Left hindlimb (tissue), 1 donor: ENCODE measurements around the gene COPS3.
"Not testable (repeated sequence)": the region's sequence is repeated elsewhere in the genome, so short reads cannot be mapped to it uniquely, and the experiment has no call there.

Source experiments
- DNase-seq: peaks from one replicate; pipeline ENCODE4 v3.0.0-alpha.2; 2018

The COPS3 gene

GRCh38 chr17:17301659-17302058 lies 20.6 kb upstream of the COPS3 start:
- not testable (repeated sequence) for DNase-seq

- DNase-seq, result peak; percentile 61
Observed at GRCh38 chr17:17300624-17301568, 19.9 kb upstream of the COPS3 start.

GRCh38 chr17:17298108-17298507 lies 17.1 kb upstream of the COPS3 start:
- DNase-seq, result no peak

GRCh38 chr17:17297217-17297616 lies 16.2 kb upstream of the COPS3 start:
- no peak for DNase-seq

GRCh38 chr17:17295141-17295540 lies 14.1 kb upstream of the COPS3 start:
- DNase-seq, result no peak

GRCh38 chr17:17289701-17290100 lies 8.7 kb upstream of the COPS3 start:
- no peak for DNase-seq

GRCh38 chr17:17289086-17289485 lies 8.0 kb upstream of the COPS3 start:
- no peak for DNase-seq

GRCh38 chr17:17285951-17286350 lies 4.9 kb upstream of the COPS3 start:
- DNase-seq, result no peak

- DNase-seq, result no peak
Observed at GRCh38 chr17:17279316-17279715, 1.7 kb downstream of the COPS3 start.

GRCh38 chr17:17277431-17277830 lies 3.6 kb downstream of the COPS3 start:
- not testable (repeated sequence) for DNase-seq

GRCh38 chr17:17275971-17276370 lies 5.1 kb downstream of the COPS3 start:
- DNase-seq, result no peak

- no peak for DNase-seq
Observed at GRCh38 chr17:17269926-17270773, 10.9 kb downstream of the COPS3 start.

- no peak for DNase-seq
Observed at GRCh38 chr17:17264430-17264829, 16.6 kb downstream of the COPS3 start.

GRCh38 chr17:17258998-17259397 lies 22.0 kb downstream of the COPS3 start:
- no peak for DNase-seq

GRCh38 chr17:17258011-17258410 lies 23.0 kb downstream of the COPS3 start:
- DNase-seq, result no peak

- no peak for DNase-seq
Observed at GRCh38 chr17:17256316-17256715, 24.7 kb downstream of the COPS3 start.

- DNase-seq, result not testable (repeated sequence)
Observed at GRCh38 chr17:17255689-17256088, 25.4 kb downstream of the COPS3 start.

- DNase-seq, result no peak
Observed at GRCh38 chr17:17254036-17254435, 27.0 kb downstream of the COPS3 start.

GRCh38 chr17:17253406-17253805 lies 27.6 kb downstream of the COPS3 start:
- no peak for DNase-seq

- DNase-seq, result no peak
Observed at GRCh38 chr17:17252149-17252661, 28.8 kb downstream of the COPS3 start.

GRCh38 chr17:17246879-17247278 lies 34.2 kb downstream of the COPS3 start:
- DNase-seq, result no peak

- DNase-seq, result no peak
Observed at GRCh38 chr17:17243163-17243562, 37.9 kb downstream of the COPS3 start.

- no peak for DNase-seq
Observed at GRCh38 chr17:17242246-17242645, 38.8 kb downstream of the COPS3 start.

GRCh38 chr17:17241656-17242055 lies 39.4 kb downstream of the COPS3 start:
- no peak for DNase-seq
